Keratinocyte (primary cell): ENCODE results near the gene S100Z. TPM values are rescaled to one million over a fixed set of nuclear protein-coding genes. Genes with fewer than 3 reads are reported as not detected.

Source experiments
- DNase-seq: peaks from one replicate; pipeline ENCODE4 v3.0.0-alpha.2; 2011; ENCODE audit warnings: low read depth, missing footprints, low spot score
- FAIRE-seq: peaks from 2 replicates; lab custom pipeline; 2011; peaks lifted over from hg19 to GRCh38; lab: Jason Lieb, UNC
- H2AFZ ChIP-seq: 2 replicates; pipeline ENCODE4 v1.6.0; 2012; ENCODE audit warnings: low read length, control low read depth, inconsistent platforms; ENCODE audit not compliant: control insufficient read depth
- H3K27ac ChIP-seq: 2 replicates; pipeline ENCODE4 v1.5.1; 2011; ENCODE audit warnings: low read length; ENCODE audit not compliant: control insufficient read depth, insufficient read depth
- H3K27me3 ChIP-seq: 3 replicates; pipeline ENCODE4 v1.6.0; 2011; ENCODE audit warnings: low read length; ENCODE audit not compliant: control insufficient read depth, insufficient read depth; ENCODE audit errors: extremely low read depth
- H3K36me3 ChIP-seq, 2 experiments: 2 replicates in 1 of 2; 3 replicates in 1 of 2; pipeline ENCODE4 v1.5.1; 2011; ENCODE audit warnings: low read length in 2 of 2, mild to moderate bottlenecking in 1 of 2; ENCODE audit not compliant: control insufficient read depth in 2 of 2, insufficient read depth in 2 of 2; ENCODE audit errors: extremely low read depth in 1 of 2
- H3K4me1 ChIP-seq: 3 replicates; pipeline ENCODE4 v1.5.1; 2011; ENCODE audit warnings: low read length; ENCODE audit not compliant: control insufficient read depth, insufficient read depth; ENCODE audit errors: extremely low read depth
- H3K4me2 ChIP-seq: 3 replicates; pipeline ENCODE4 v1.6.0; 2011; ENCODE audit warnings: low read depth, low read length; ENCODE audit not compliant: control insufficient read depth, insufficient read depth; ENCODE audit errors: extremely low read depth
- H3K4me3 ChIP-seq, 3 experiments: fragments of 200-600 bp in 1 of 3; sonication (generic) in 1 of 3; 2 replicates in 2 of 3; 3 replicates in 1 of 3; pipeline ENCODE4 v1.5.1; 2011 to 2016; ENCODE audit warnings: low read length in 3 of 3, mild to moderate bottlenecking in 3 of 3, control low read depth in 2 of 3, inconsistent platforms in 1 of 3, low read depth in 1 of 3, mixed read lengths in 1 of 3, mixed run types in 1 of 3, moderate library complexity in 1 of 3; ENCODE audit not compliant: control insufficient read depth in 2 of 3, insufficient read depth in 2 of 3; ENCODE audit errors: extremely low read depth in 1 of 3
- H3K79me2 ChIP-seq: 2 replicates; pipeline ENCODE4 v1.6.0; 2012; ENCODE audit warnings: low read length; ENCODE audit not compliant: control insufficient read depth, insufficient read depth
- H3K9ac ChIP-seq: 3 replicates; pipeline ENCODE4 v1.6.0; 2011; ENCODE audit warnings: low read length; ENCODE audit not compliant: control insufficient read depth, insufficient read depth; ENCODE audit errors: extremely low read depth
- H3K9me1 ChIP-seq: 3 replicates; pipeline ENCODE4 v1.6.0; 2011; ENCODE audit warnings: low read length; ENCODE audit not compliant: control insufficient read depth, insufficient read depth; ENCODE audit errors: extremely low read depth
- H3K9me3 ChIP-seq: 2 replicates; pipeline ENCODE4 v1.5.1; 2012; ENCODE audit warnings: low read depth, low read length; ENCODE audit not compliant: control insufficient read depth
- H4K20me1 ChIP-seq: 3 replicates; pipeline ENCODE4 v1.6.0; 2011; ENCODE audit warnings: low read length; ENCODE audit not compliant: control insufficient read depth, insufficient read depth; ENCODE audit errors: extremely low read depth
- EZH2 ChIP-seq: IDR thresholded peaks from one replicate; pipeline ENCODE4 v1.6.1; 2012; ENCODE audit warnings: inconsistent platforms, mild to moderate bottlenecking, low read length, moderate library complexity
- dilution Hi-C: fragments of 300-500 bp; cut with MboI; formaldehyde crosslinking; loops from one replicate; pipeline ENCODE4 v1.7.0; 2020; ENCODE audit warnings: low sequenced_read_pairs; ENCODE audit not compliant: extremely low pct_ligation_motif_present
- polyA plus RNA-seq, 5 experiments: library from polyadenylated mRNA; depleted of rRNA in 3 of 5; stranded (reverse) in 3 of 5; stranded (forward) in 1 of 5; unstranded in 1 of 5; fragments of >200 nt; gene quantifications; 1 replicate in 1 of 5; 2 replicates in 3 of 5; 3 replicates in 1 of 5; pipeline versions ENCODE4 v1.2.1 to v1.2.3, GENCODE V29; 2011 to 2012; ENCODE audit warnings: missing spikeins in 2 of 5, low read depth in 1 of 5, low replicate concordance in 1 of 5
- TF ChIP-seq, protein P1 (sequence below), 3 experiments: IDR thresholded peaks in 1 of 3; conservative IDR thresholded peaks in 1 of 3; optimal IDR thresholded peaks in 1 of 3; 2 replicates in 2 of 3; 3 replicates in 1 of 3; pipeline versions ENCODE3 to v1.5.1; 2011; ENCODE audit warnings: low read length in 3 of 3, mild to moderate bottlenecking in 3 of 3, moderate library complexity in 2 of 3, control low read depth in 1 of 3, inconsistent platforms in 1 of 3; ENCODE audit not compliant: insufficient read depth in 2 of 3; ENCODE audit errors: extremely low read depth in 1 of 3

Gene S100Z
- polyA plus RNA-seq, 1 donor (not counting 4 experiments of a cell fraction or from before 2014, with no cell fraction given), result not detected

DNA sequence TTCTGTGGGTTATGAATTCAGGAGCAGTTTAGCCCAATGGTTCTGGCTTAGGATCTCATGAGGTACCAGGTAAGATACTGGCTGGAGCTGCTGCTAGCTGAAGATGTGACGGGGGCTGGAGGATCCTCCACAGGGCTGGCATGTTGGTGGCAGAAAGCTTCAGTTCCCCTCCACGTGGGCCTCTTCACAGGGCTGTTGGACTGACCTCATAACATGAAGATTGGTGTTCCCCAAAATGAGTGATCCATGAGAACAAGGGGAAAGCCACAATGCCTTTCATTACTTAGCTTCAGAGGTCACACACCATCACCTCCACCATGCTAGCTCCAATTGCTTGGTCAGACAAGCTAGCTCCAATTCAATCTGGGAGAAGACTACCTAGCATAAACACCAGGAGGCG, 8.5 kb upstream of the S100Z start:
- Histone ChIP-seq H3K36me3 (peaks cover 0 to 8% of the 10 kb centered on the region in 2 experiments), H3K9ac (no peak overlapping the region), H3K4me2 (no peak overlapping the region), H3K27me3 (no peaks in the 10 kb centered on the region), H3K9me3 (no peaks in the 10 kb centered on the region), H3K4me3 (no peak overlapping the region), H2AFZ (no peak overlapping the region), H4K20me1 (no peaks in the 10 kb centered on the region), H3K4me1 (peaks cover 14% of the 10 kb centered on the region), H3K79me2 (no peaks in the 10 kb centered on the region), H3K9me1 (no peaks in the 10 kb centered on the region), H3K27ac (no peak overlapping the region)
- dilution Hi-C loops, result no loop called here
- DNase-seq (no peak), FAIRE-seq (no peak)
- TF ChIP-seq EZH2, result no peak
- TF ChIP-seq, protein P1, sequence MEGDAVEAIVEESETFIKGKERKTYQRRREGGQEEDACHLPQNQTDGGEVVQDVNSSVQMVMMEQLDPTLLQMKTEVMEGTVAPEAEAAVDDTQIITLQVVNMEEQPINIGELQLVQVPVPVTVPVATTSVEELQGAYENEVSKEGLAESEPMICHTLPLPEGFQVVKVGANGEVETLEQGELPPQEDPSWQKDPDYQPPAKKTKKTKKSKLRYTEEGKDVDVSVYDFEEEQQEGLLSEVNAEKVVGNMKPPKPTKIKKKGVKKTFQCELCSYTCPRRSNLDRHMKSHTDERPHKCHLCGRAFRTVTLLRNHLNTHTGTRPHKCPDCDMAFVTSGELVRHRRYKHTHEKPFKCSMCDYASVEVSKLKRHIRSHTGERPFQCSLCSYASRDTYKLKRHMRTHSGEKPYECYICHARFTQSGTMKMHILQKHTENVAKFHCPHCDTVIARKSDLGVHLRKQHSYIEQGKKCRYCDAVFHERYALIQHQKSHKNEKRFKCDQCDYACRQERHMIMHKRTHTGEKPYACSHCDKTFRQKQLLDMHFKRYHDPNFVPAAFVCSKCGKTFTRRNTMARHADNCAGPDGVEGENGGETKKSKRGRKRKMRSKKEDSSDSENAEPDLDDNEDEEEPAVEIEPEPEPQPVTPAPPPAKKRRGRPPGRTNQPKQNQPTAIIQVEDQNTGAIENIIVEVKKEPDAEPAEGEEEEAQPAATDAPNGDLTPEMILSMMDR (optimal IDR thresholded peaks at IDR 0.05 in 1 of 3, IDR thresholded peaks at IDR 0.05 in 1 of 3, conservative IDR thresholded peaks at IDR 0.05 in 1 of 3; ENCODE audit: extremely low read depth in 1 of 3, insufficient read depth in 2 of 3, low read length in 3 of 3), result no peak

DNA sequence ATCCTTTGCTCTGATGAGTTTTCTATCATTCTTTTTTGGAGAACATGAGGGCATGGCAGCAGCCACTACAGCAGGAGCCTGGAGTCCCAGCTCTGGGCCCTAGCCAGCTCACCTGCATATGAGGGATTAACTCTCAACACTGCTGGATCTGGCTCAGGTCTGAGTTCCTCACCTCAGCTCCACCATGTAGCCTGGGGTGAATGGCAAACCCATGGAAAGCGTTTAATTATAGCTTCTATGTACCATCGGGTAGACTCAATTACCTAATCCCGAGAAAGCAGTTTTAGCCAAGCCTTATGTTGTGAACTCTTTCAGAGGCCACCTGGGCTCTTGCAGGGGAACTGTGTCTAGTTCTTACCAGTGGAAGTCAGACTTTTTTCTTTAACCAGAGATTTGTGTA, 3.9 kb upstream of the S100Z start:
- no peak for DNase-seq
- dilution Hi-C loops, result no loop called here

More for the DNA sequence above, 3.9 kb upstream of the S100Z start:
- Histone ChIP-seq H3K4me3 (no peak overlapping the region), H3K27me3 (no peaks in the 10 kb centered on the region), H3K27ac (no peak overlapping the region), H3K9ac (no peak overlapping the region), H3K9me3 (no peaks in the 10 kb centered on the region), H3K36me3 (no peaks in the 10 kb centered on the region), H4K20me1 (no peaks in the 10 kb centered on the region), H2AFZ (no peak overlapping the region), H3K4me1 (no peaks in the 10 kb centered on the region), H3K4me2 (no peak overlapping the region), H3K9me1 (no peaks in the 10 kb centered on the region), H3K79me2 (no peaks in the 10 kb centered on the region)
- TF ChIP-seq, protein P1 (optimal IDR thresholded peaks at IDR 0.05 in 1 of 3, IDR thresholded peaks at IDR 0.05 in 1 of 3, conservative IDR thresholded peaks at IDR 0.05 in 1 of 3; ENCODE audit: extremely low read depth in 1 of 3, insufficient read depth in 2 of 3, low read length in 3 of 3), result no peak
- TF ChIP-seq EZH2, result no peak
- no peak for FAIRE-seq
